Measurements from ENCODE around the gene ZNF697.

Gene ZNF697

GRCh38 chr1:119679223-119679622 lies 31.2 kb upstream of the ZNF697 start:
- no peak overlapping the region for H3K4me3 ChIP-seq (ENCODE audit: low read depth in 1 of 2, low read length in 1 of 2)
- peaks cover 0 to 5% of the 10 kb centered on the region in 2 experiments for H3K4me1 ChIP-seq (ENCODE audit: control insufficient read depth in 1 of 2, insufficient read depth in 1 of 2, low read depth in 1 of 2, low read length in 1 of 2)
- H3K9me3 ChIP-seq = no peaks in the 10 kb centered on the region
- no peaks in the 10 kb centered on the region for H3K36me3 ChIP-seq
- TF ChIP-seq, protein P1, sequence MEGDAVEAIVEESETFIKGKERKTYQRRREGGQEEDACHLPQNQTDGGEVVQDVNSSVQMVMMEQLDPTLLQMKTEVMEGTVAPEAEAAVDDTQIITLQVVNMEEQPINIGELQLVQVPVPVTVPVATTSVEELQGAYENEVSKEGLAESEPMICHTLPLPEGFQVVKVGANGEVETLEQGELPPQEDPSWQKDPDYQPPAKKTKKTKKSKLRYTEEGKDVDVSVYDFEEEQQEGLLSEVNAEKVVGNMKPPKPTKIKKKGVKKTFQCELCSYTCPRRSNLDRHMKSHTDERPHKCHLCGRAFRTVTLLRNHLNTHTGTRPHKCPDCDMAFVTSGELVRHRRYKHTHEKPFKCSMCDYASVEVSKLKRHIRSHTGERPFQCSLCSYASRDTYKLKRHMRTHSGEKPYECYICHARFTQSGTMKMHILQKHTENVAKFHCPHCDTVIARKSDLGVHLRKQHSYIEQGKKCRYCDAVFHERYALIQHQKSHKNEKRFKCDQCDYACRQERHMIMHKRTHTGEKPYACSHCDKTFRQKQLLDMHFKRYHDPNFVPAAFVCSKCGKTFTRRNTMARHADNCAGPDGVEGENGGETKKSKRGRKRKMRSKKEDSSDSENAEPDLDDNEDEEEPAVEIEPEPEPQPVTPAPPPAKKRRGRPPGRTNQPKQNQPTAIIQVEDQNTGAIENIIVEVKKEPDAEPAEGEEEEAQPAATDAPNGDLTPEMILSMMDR (IDR thresholded peaks at IDR 0.05) = no peak
- no peak overlapping the region for H3K27ac ChIP-seq
- H3K27me3 ChIP-seq = no peaks in the 10 kb centered on the region

DNA sequence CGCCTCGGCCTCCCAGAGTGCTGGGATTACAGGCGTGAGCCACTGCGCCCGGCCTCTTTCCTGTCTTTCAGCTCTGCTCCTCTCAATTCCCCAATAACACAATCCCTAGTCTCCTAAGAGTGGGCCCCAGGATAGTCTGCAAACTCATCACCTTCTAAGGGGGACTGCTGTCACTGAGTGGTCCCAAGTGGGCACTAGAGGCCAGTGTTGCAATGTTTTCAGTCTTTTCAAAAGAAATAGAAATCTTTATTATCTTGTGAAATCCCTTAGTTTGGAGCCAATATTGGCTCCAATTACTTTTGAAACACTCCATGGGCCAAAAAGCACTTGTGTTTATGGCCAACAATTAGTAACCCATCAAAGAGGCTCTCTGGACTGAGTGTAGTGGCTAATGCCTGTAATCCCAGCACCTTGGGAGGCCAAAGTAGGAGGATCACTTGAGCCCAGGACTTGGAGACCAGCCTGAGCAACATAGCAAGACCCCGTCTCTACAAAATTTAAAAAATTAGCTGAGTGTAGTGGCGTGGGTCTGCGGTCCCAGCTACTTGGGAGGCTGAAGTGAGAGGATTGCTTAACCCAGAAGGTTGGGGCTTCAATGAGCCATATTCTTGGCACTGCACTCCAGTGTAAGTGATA lies 28.6 kb upstream of the ZNF697 start:
- Histone ChIP-seq H3K4me1 (ENCODE audit: control insufficient read depth in 1 of 2, insufficient read depth in 1 of 2, low read depth in 1 of 2, low read length in 1 of 2) (peaks cover 0 to 5% of the 10 kb centered on the region in 2 experiments), H3K36me3 (no peaks in the 10 kb centered on the region), H3K27ac (no peak overlapping the region), H3K27me3 (no peaks in the 10 kb centered on the region), H3K9me3 (no peaks in the 10 kb centered on the region), H3K4me3 (ENCODE audit: low read depth in 1 of 2, low read length in 1 of 2) (no peak overlapping the region)
- TF ChIP-seq, protein P1 (IDR thresholded peaks at IDR 0.05) = no peak

DNA sequence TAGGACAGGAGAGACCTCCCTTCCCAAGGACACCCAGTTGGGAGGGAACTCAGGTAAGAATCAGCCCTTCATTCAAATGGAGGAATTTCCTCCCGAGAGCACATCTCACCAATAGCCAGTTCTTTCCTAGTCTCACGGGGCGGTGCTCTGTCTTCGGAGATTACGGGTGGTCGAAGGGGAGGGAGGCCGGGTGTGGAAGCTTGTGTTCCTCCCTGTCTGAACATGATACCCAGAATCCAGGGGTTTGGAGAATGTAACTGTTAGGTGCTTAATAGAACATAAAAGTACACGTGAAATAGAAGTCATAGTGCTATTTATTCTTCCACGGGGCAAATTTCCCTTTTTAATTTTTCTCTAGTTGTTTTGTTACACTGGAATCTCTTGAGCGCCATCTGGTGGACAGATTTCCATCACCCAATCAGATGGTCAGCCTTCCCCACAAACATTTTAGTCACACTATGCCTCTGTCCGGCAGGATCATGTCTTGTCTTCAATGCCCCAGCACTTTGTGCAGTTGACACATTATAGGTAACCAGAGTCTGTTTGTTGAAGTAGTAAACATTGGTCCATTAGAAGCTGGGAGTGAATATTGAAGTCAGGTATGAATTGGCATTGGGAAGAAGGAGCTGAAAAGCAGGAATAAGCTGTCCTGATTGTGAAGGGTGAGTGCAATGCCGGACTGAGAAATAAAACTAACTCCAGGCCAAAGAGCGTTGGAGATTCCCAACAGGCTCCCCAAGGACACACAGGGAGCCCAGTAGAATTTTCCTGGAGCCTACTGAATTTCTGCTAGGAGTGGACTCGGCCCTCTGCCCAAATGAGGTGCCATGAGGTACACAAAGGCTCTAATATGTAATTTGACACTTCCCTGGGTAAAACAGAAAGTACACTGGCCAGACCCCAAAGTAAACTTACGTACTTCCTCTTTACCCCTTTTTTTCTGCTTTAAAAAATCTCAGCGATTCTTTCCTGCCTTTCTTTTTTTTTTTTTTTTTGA lies 27.6 kb upstream of the ZNF697 start:
- Histone ChIP-seq H3K36me3 (no peaks in the 10 kb centered on the region), H3K9me3 (no peaks in the 10 kb centered on the region), H3K27me3 (no peaks in the 10 kb centered on the region), H3K4me1 (ENCODE audit: control insufficient read depth in 1 of 2, insufficient read depth in 1 of 2, low read depth in 1 of 2, low read length in 1 of 2) (peaks cover 0 to 5% of the 10 kb centered on the region in 2 experiments), H3K27ac (no peak overlapping the region), H3K4me3 (ENCODE audit: low read depth in 1 of 2, low read length in 1 of 2) (no peak overlapping the region)
- TF ChIP-seq, protein P1 (IDR thresholded peaks at IDR 0.05) = peak; percentile 64

GRCh38 chr1:119674835-119675289 lies 26.8 kb upstream of the ZNF697 start:
- no peak overlapping the region for H3K27ac ChIP-seq

DNA sequence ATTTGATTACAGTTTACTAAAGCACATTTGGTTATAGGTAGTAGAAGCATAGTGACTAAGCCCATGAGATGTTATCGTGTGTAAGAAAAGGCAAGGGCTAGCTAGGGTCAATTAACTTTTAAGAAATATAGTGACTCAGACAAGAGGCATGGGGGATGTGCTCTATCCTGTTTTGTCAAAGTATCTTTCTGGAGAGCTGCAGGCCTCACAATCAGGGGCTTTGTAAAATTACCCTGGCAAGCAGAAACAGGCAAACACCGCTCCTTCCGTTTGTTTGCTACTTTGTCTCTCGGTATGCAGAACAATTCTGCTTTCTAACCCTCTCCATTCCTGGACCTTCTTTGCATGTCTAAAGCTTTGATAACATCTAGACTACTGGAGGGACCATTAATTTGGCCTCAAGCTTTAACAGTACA lies 26.1 kb upstream of the ZNF697 start:
- Histone ChIP-seq H3K36me3 (no peaks in the 10 kb centered on the region), H3K4me1 (ENCODE audit: control insufficient read depth in 1 of 2, insufficient read depth in 1 of 2, low read depth in 1 of 2, low read length in 1 of 2) (peaks cover 0 to 5% of the 10 kb centered on the region in 2 experiments), H3K27ac (no peak overlapping the region), H3K9me3 (no peaks in the 10 kb centered on the region), H3K4me3 (ENCODE audit: low read depth in 1 of 2, low read length in 1 of 2) (no peak overlapping the region), H3K27me3 (no peaks in the 10 kb centered on the region)
- TF ChIP-seq, protein P1 (IDR thresholded peaks at IDR 0.05) = no peak

More at GRCh38 chr1:119674835-119675289, 26.8 kb upstream of the ZNF697 start:
- TF ChIP-seq, protein P1 (IDR thresholded peaks at IDR 0.05) = peak; percentile 53
- Histone ChIP-seq H3K4me1 (ENCODE audit: control insufficient read depth in 1 of 2, insufficient read depth in 1 of 2, low read depth in 1 of 2, low read length in 1 of 2) (peaks cover 0 to 5% of the 10 kb centered on the region in 2 experiments), H3K36me3 (no peaks in the 10 kb centered on the region), H3K9me3 (no peaks in the 10 kb centered on the region), H3K4me3 (ENCODE audit: low read depth in 1 of 2, low read length in 1 of 2) (no peak overlapping the region), H3K27me3 (no peaks in the 10 kb centered on the region)

Measured in neutrophil (primary cell).